NCI-H446 treated with DMSO at 0.1 percent for 48 hours (cell line): ENCODE data around the gene GNLY.
"Not testable (repeated sequence)": the region's sequence is repeated elsewhere in the genome, so short reads cannot be mapped to it uniquely, and the experiment has no call there.

Experiments
- DNase-seq: peaks from one replicate; lab custom pipeline; 2025; lab: John Stamatoyannopoulos, UW

The GNLY gene

DNA sequence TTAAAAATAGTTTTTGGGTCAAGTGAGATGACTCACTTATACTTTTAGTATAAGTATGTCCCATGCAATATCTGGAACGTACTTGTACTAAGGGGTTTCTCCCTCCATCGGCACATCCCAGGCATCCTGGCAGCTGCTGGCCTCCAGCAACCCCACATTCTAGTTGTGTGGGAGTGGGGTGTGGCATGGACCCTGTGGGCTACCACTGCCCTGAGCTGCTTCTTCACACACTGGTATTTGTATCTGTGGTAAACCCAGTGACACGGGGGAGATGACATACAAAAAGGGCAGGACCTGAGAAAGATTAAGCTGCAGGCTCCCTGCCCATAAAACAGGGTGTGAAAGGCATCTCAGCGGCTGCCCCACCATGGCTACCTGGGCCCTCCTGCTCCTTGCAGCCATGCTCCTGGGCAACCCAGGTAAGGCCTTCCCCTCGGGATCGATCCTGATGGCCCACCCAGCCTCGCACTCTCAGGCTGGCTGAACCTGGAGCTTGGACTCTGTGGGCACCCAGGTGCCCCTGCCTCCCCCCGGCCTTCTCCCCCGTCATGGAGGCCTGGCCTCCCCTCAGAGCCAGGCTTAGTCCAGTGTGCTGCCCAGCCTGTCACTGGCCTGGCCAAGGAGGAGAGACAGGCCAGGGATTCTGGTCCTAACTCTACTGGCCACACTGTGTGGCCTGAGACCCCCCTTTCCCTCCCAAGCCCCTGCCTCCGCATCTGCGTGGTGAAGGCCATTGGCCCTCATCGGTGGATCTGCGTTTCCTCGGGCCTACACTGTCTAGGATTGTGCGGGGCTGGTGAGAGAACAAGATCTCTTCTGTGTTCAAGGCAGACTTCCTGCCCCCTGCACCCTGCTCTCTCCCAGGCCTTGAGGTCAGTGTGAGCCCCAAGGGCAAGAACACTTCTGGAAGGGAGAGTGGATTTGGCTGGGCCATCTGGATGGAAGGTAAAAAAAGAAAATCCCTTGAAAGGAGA lies at the start of gene GNLY:
Gene GNLY (plus strand): TSS at position 307 of the 974 bp plus-strand sequence. CDS start 61 bp downstream, at position 368.
- DNase-seq: no peak

DNA sequence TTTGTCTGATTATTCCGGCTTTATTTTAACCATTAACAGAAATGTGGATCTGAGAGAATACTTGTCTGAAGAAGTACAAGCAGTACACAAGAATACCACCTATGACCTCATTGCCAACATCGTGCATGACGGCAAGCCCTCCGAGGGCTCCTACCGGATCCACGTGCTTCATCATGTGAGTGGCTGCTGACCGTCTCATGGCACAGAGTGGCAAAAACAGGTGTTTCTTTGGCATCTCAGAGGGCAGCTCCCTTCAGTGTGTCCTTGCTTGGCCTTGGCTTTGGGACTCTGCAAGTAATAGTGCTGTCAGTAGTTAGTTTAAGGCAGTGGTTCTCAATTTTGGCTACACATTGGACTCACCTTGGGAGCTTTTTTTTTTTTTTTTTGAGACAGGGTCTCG lies 49.2 kb upstream of the GNLY start:
- no peak for DNase-seq

DNA sequence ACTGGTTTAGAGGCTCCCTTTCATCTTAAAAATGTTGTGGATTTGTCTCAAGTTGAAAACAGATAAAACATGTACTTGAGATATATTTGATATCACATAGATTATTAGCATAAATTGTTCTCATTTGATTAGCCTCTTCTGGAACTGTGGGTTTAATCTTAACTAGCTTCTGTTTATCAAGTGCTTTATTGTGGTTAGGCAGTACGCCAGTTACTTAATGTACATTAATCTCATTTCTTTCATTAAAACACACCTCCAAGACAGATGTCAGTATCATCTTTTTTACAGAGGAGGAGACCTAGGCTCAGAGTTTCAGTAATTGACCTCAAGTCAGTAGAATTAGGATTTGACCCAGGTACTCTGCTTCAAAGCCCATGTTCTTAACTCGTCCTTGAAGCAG lies 48.0 kb upstream of the GNLY start:
- DNase-seq: no peak

DNA sequence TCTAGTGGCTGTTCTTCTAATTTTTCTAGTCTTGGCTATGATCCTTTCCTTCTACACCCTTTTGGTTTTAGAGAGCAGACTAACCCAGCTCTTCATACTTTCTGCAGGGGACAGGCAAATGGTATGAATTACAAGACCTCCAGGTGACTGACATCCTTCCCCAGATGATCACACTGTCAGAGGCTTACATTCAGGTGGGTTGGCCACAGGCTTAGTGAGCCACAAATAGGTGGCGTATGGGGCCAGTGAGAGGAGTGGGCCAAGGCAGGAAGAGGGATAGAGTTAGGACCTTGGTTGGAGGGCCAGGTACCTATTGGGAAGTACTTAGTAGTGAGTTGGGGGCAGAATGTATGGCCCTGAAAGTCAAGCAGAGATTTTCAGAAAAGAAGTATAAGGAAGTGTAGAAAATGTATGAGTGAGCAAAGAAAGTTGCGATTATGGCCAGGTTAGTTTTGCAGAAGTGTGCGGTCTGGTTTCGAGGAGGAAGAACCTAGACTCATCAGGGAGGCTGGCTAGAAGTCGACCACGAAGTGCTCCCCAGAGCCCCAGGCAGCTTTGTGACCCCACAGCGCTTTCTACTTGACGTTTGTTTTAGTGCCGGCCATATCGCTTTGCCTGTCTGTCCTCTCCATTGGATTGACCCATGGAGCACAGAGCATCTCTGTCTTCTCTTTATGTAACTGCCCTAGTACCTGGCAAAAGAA lies 46.2 kb upstream of the GNLY start:
- DNase-seq: no peak

DNA sequence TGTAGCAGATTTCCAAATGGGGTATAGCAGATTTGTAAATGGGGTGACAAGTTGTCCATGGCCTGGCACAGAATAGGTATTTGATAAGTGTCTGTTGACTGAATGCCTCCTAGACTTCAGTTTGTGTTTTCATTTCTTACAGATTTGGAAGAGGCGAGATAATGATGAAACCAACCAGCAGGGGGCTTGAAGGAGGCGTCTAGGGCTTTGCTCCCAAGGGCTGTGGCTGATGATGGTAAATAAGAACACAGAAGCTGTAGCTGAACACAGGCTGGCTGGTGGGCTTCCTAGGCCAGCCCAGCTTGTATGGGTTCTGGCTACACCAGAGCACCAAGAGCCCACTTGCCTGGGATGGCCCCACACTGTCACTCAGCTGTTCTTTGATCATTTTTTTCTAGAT lies 45.5 kb upstream of the GNLY start:
- no peak for DNase-seq

DNA sequence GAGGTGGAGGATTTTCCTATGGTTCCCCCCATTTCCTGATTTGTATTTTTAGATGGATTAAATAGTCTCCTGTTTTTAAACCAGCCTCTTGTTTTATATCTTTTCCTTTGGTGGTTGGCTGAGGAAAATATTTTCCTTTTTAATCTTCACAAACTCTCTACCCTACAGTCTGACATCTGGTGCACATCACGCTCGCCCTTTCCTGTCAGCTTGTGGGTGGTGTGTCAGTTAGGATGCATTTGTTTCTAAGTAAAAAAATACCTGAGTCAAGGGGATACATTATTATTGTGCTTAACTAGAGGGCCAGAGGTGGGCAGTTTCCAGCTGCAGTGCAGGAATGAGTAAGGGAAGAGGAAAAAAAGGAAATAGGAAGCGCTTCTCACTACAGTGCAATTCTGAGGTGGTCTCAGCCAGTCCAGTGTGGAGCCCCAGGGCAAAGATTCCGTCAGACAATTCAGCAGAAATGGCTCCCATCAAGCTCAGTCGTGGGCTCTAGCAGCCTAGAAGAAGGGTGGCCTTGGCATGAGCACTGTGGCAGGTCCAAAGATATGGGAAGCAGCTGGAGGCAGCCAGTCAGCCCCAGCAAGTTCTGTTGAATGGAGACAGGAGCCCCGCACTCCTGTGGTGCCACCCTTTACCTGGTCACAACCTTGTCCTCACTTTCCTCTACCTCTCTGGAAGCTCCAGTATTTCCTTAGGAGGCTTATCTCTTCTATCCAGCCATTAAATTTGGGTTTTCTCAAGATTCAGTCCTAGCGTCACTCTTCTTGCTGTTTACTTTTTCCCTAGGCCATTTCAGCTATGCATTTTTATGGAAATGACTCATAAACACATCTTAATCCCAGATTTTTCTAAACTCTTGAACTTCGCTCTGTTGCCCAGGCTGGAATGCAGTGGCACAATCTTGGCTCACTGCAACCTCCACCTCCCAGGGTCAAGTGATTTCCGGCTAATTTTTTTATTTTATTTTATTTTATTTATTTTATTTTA lies 44.7 kb upstream of the GNLY start:
- DNase-seq: no peak

DNA sequence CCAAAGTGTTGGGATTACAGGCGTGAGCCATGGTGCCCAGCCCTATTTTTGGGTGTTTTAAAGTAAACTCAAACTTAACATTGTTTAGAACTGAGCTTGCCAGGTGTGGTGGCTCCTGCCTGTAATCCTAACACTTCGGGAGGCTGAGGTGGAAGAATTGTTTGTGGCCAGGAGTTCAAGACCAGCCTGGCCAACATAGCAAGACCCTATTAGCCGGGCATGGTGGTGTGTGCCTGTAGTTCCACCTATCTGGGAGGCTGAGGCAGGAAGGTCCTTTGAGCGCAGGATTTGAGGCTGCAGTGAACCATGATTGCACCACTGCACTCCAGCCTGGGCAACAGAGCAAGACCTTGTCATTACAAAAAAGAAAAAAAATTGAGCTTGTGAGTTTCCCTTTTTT lies 43.7 kb upstream of the GNLY start:
- no peak for DNase-seq

DNA sequence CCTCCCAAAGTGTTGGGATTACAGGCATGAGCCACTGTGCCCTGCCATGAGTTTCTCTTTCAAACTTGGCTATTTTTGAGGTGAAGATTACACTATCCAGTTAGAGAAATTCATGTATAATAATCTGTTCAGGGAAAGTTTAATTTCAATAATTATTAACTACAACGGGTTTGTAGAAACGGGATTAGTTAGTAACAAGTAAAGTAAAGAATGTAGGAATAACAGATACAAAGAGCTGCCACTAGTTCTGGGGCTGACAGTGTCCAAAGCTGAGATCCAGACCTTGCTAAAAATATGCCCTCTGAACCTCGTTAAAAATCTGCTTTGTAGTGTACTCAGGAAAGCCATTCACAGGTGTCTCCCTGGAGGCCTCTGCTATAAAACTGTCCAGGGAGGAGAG lies 43.1 kb upstream of the GNLY start:
- no peak for DNase-seq

DNA sequence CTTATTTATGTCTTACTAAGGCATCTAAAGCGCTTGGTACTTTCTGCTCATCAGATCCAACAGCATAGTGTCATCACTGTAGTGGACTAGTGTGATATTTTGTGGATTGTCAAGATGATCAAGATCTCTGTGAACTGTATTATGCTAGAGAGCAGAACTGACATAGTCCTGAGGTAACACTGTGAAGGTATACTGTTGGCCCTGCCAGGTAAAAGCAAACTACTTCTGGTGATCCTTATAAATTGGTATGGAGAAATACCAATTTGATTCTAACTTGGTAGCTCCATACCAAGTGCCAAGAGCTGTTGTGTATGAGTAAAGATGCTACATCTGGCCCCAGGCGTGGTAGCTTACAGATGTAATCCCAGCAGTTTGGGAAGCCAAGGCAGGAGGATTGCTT lies 42.1 kb upstream of the GNLY start:
- DNase-seq: no peak

DNA sequence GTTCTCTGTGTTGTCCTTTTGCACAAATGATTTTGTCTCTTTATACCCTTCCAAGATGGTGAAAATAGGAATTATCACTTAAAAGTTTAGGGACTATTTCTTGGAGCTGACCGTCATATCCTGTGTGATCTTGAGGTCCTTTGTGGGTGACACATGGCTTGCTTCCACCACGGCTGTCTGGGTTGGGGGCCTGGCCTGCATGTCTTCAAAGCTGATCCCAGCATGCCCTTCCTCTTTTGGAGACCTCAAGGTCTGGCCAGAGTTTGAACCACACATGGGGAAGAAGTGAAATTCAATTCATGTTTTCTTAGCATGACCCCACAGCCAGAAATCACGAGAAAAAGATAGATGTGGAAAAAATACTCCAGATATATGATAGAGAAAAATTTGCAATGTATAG lies 40.2 kb upstream of the GNLY start:
- no peak for DNase-seq

DNA sequence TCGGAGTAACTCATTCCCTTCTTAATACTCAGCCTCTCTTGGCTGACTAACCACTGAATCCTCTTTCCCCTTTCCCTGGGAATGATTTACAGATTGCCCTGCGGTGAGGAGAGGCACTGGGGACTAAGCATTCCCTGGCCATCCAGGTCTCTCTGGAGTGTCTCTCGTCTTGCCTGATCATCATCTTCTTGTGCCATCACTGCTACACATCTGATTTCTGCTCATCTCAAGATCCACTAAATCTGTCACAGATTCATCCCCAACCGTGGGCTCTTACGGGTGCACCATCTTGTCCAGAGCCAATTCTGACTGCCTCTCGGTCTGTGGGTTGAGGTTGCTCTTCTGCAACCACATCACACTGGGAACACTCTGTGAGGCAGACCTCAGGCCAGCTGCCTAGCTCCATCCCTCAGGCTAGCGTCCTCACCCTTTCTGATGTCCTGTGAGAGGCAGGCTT lies 38.2 kb upstream of the GNLY start:
- no peak for DNase-seq

DNA sequence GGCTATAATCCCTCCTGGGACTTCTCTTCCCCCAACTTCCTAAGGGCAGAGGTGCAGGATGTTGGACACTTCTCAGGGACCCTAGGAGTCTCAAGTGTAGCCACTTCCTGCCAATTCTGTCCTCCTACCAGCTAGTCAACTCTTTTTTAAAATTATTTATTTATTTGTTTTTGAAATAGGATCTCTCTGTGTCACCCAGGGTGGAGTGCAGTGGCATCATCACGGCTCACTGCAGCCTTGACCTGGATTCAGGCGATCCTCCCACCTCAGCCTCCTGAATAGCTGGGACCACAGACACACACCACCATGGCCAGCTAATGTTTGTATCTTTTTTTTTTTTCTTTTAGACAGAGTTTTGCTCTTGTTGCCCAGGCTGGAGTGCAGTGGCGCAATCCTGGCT lies 37.7 kb upstream of the GNLY start:
- DNase-seq: no peak

DNA sequence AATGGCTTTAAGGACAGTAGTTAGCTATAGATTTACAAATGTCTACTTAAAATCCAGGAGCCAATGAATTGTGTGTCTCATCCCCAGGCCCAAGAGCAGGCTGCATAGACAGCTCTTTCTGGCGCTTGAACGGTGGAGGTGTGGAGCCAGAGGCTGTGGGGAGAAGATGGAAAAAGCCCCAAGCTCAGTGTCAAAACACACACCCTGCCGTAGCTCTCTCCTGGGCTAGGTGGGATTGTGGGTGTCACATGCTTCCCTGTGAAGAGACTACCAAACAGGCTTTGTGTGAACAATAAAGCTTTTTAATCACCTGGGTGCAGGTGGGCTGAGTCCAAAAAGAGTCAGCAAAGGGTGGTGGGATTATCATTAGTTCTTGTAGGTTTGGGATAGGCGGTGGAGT lies 36.8 kb upstream of the GNLY start:
- DNase-seq: not testable (repeated sequence)

DNA sequence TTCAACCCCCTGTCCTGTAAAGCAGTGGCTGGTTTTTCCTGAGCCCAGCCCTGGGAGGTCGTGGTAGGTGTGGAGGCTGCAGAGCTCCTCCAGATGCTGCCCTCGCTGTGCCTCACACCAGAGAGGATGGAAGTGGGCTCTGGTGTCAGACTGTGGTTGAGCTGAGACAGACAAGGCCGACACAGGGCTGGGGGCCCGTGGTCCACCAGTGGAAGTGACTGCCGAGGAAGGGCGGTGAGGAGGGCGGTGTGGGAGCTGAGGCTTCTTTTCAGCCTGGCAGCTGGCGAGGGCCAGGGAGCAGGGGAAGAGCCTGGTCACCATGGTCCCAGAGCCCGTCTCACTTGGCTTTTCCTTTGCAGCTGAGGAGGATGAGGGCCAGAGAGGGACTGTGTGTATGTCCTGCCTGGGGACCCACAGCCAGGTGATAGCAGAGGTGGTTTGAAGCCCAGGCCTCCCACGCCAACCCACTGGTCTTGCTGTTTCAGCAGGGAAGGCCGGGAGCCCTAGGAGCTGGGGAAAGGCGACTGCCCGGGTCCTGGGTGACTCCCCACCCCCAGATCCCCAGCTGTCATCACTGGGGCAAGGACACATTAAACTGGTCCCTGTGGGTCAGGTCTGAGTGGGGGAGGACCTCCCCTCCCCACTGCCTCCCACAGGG lies 34.7 kb upstream of the GNLY start:
- no peak for DNase-seq

DNA sequence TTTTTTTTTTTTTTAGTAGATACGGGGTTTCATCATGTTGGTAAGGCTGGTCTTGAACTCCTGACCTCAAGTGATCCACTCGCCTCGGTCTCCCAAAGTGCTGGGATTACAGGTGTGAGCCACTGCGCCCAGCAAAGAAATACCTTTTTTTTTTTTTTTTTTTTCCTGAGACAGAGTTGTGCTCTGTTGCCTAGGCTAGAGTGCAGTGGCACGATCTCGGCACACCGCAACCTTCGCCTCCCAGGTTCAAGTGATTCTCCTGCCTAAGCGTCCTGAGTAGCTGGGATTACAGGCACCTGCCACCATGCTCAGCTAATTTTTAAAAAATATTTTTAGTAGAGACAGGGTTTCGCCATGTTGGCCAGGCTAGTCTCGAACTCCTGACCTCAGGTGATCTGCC lies 33.9 kb upstream of the GNLY start:
- DNase-seq: not testable (repeated sequence)

DNA sequence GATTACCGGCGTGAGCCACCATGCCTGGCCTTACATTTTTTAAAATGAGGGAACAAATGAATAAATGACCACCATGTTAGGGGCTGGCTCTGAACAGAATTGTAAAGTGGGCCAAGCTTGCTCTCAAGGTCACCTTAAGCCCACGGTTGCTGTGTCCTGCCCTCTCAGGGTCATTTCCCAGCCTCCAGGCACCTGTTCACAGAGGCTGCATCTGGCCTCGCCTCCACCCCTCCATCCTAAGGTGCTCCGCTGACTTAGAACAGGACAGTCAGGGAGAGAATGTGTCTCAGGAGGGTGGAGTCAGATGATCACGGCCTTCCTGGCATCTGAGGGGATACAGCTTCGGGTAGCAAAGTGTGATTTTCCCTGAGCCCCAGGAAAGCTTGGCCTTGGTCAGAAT lies 33.4 kb upstream of the GNLY start:
- no peak for DNase-seq

DNA sequence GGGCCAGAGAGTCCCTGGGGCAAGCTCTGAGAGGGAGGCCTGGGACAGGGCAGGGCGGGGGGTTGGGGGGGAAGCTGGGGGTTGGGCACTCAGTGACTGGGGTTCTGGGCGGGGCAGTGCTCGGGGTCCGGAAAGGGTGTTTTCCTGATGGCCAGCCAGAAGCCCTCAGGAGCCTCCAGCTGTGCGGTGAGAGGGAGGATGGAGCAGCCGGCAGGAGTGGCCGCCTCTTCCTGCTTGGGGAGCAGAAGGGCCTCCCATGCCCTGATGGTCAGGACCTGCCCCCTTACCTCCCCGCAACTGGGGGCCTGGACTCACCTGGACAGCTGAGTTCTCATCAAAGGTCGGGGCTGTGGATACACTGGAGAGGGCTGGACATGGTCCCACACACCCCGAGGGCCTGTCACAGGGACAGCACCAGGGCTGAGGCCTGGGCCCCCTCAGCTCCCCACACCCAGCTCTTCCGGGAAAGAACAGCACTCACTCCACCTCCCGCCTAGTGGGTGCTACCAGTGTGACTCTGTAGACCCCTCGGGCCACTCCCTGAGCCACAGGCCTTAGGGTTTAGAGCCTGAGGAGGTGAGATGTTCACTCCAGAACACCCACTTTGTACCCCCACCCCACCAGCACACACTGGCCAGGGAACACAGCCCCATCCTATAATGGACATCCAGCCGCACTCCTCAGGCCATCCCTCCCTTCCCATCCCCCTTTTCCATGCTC lies 32.9 kb upstream of the GNLY start:
- no peak for DNase-seq

DNA sequence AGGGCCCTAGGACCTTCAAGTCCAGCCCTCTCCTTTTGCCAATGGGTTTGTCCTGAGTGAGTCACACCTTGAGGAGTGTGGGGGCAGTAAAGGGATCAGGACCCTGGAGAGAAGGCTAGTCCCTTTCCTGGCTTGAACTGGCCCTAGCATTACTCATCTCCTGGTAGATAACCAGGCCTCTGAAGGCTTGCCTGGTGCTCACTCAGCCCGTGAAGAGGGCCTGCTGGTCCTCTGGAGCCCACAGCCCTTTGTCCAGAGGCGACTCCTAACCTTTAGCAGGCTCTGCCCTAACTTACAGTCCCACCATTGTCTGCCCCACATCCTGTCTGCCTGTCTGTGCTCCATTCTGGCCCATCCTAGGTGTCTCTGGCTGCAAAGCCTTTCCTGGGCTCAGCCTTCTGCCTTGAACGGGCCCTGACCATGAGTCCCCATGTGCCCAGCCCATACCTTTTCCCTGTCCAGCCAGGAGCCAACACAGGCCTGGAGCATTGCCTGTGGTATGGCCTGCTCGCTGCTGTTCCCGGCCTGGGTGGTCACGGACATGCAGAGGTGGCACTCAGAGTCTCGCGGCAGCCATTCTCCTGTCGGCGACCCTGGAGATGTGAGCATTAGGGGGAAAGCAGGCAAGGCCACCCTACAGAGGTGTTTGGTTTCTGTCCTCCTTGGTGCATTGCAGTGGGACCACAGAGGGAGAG lies 31.1 kb upstream of the GNLY start:
- DNase-seq: no peak

DNA sequence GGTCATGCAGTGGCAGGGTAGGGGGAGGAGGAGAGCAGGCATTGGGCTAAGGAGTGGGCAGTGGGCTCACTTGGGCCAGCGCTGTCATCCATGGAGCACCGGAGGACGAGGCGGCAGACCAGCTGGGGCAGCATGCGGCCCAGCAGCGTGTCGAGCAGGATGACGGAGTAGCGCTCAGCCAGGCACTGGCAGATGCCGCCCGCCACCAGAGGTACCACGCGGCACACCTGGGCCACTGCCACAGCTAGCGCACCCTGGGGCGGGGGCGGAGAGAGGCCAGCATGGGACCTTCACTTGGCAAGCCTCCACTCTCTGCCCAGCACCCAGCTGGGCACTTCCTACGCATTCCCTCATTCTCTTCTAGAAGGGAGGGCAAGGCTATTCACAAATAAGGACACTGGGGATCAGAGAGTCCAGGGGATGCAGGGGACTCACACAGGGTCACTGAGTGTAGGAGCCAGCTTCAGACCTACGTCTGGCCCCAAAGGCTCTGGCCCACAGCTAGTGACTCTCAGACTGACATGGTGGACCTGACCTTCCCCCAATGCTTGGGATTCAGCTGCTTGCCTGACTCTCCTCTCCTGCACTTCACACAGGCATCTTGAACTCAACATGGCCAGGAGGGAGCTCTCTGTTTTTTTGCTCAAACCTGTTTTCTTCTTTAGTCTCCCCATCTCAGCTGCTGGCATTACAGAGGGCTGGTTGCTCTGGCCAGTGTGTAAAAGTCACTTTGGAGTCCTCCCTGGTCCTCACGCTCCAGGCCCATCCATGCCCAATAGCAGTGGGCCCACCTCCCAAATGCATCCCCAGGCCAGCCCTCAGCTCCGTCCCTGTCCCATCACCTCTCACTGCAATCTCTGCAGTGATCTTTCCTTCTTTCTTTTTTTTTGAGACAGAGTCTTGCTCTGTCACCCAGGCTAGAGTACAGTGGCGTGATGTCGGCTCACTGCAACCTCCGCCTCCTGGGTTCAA lies 30.3 kb upstream of the GNLY start:
- DNase-seq: no peak
